K562 (cell line): ENCODE data around the gene CRB2. TPM values are rescaled to one million over a fixed set of nuclear protein-coding genes. Genes with fewer than 3 reads are reported as not detected.

Source experiments
- ATAC-seq: fragments of 200-7000 bp; cut with Tn5 transposase; 3 replicates; pipeline ENCODE4 v1.9.1; 2020; ENCODE audit warnings: moderate library complexity
- BruUV-seq: library from RNA; stranded (reverse); fragments of 400-500 nt; replicated peaks from 2 replicates; lab custom pipeline; 2021; lab: Mats Ljungman, UMichigan
- CTCF ChIA-PET: fragments of 300-600 bp; formaldehyde crosslinking; extraction: SDS; loops from one replicate; lab custom pipeline; 2021; ENCODE audit warnings: low intra/inter-chr PET ratio; lab: Yijun Ruan, JAX
- POLR2A ChIA-PET: fragments of 300-600, 350-650 bp; sonication (Branson Sonifier 250); formaldehyde crosslinking; extraction: SDS; loops from one replicate; lab custom pipeline; 2021; ENCODE audit warnings: antibody characterized with exemption, inconsistent platforms; lab: Yijun Ruan, JAX
- DNase-seq, 4 experiments: peaks; one replicate each; pipeline versions ENCODE4 v3.0.0 to v3.0.0-alpha.2; 2011 to 2018; ENCODE audit warnings: low spot score in 3 of 4, mixed read lengths in 3 of 4; ENCODE audit errors: extremely low read depth in 1 of 4
- FAIRE-seq: peaks from 2 replicates; lab custom pipeline; 2011; peaks lifted over from hg19 to GRCh38; lab: Jason Lieb, UNC
- H2AFZ ChIP-seq: 2 replicates; pipeline ENCODE4 v1.6.0; 2011; ENCODE audit warnings: low read depth, low read length, control low read depth, inconsistent platforms
- H3K27ac ChIP-seq: fragments of 200-600 bp; 3 replicates; pipeline ENCODE4 v1.8.0; 2011; ENCODE audit warnings: low read depth, mild to moderate bottlenecking, control low read depth, inconsistent platforms, low read length, moderate library complexity, mixed read lengths; ENCODE audit errors: extremely low read depth
- H3K27me3 ChIP-seq, 2 experiments: fragments of 300-600 bp in 1 of 2; 2 replicates in 1 of 2; 3 replicates in 1 of 2; pipeline versions ENCODE4 v1.6.0 to v1.8.0; 2011; ENCODE audit warnings: inconsistent platforms in 2 of 2, low read length in 2 of 2, mild to moderate bottlenecking in 1 of 2, mixed read lengths in 1 of 2, moderate library complexity in 1 of 2; ENCODE audit not compliant: control insufficient read depth in 2 of 2, insufficient read depth in 2 of 2
- H3K36me3 ChIP-seq: fragments of 300-600 bp; 3 replicates; pipeline ENCODE4 v1.8.0; 2011; ENCODE audit warnings: mild to moderate bottlenecking, low read length, inconsistent platforms; ENCODE audit not compliant: control insufficient read depth, insufficient read depth
- H3K4me1 ChIP-seq, 2 experiments: fragments of 200-600 bp in 1 of 2; replicated peaks in 1 of 2; 2 replicates in 1 of 2; 3 replicates in 1 of 2; pipeline versions ENCODE4 v1.5.1 to v1.8.0; 2011; ENCODE audit warnings: inconsistent platforms in 2 of 2, low read length in 2 of 2, mild to moderate bottlenecking in 1 of 2, mixed read lengths in 1 of 2, moderate library complexity in 1 of 2; ENCODE audit not compliant: control insufficient read depth in 2 of 2, insufficient read depth in 2 of 2
- H3K4me2 ChIP-seq: 2 replicates; pipeline ENCODE4 v1.6.1; 2011; ENCODE audit warnings: low read length, control low read depth, inconsistent platforms, mixed read lengths; ENCODE audit not compliant: insufficient read depth
- H3K4me3 ChIP-seq: fragments of 200-600 bp; sonication (generic), shearing (Covaris generic); 2 replicates; pipeline ENCODE4 v1.5.1; 2016; ENCODE audit warnings: control low read depth, inconsistent platforms
- H3K79me2 ChIP-seq: fragments of 200-600 bp; 3 replicates; pipeline ENCODE4 v1.8.0; 2011; ENCODE audit warnings: low read length, inconsistent platforms; ENCODE audit not compliant: control insufficient read depth, insufficient read depth
- H3K9ac ChIP-seq, 2 experiments: 2 replicates each; pipeline versions ENCODE4 v1.6.0 to v1.6.1; 2011; ENCODE audit warnings: low read depth in 2 of 2, low read length in 2 of 2, control low read depth in 1 of 2, inconsistent platforms in 1 of 2, mild to moderate bottlenecking in 1 of 2, mixed read lengths in 1 of 2; ENCODE audit not compliant: insufficient read depth in 1 of 2
- H3K9me1 ChIP-seq: one replicate; pipeline ENCODE4 v1.6.0; 2011; ENCODE audit warnings: inconsistent platforms, mild to moderate bottlenecking, low read length, moderate library complexity; ENCODE audit not compliant: control insufficient read depth, insufficient read depth
- H3K9me3 ChIP-seq: replicated peaks from 2 replicates; pipeline ENCODE4 v1.5.1; 2011; ENCODE audit warnings: low read depth, low read length, inconsistent platforms; ENCODE audit not compliant: control insufficient read depth, insufficient read depth
- H4K20me1 ChIP-seq: replicated peaks from 2 replicates; pipeline ENCODE4 v1.6.1; 2011; ENCODE audit warnings: low read length, inconsistent platforms, mixed read lengths; ENCODE audit not compliant: control insufficient read depth, insufficient read depth
- BCLAF1 ChIP-seq, 2 experiments: fragments of 450-650 bp in 1 of 2; IDR thresholded peaks; 2 replicates each; pipeline ENCODE4 v1.6.1; 2011 to 2017; ENCODE audit warnings: low read depth in 2 of 2, antibody characterized with exemption in 1 of 2, borderline replicate concordance in 1 of 2, low read length in 1 of 2, mild to moderate bottlenecking in 1 of 2, mixed read lengths in 1 of 2; ENCODE audit not compliant: control insufficient read depth in 1 of 2
- CHCHD3 ChIP-seq: fragments of 250-450 bp; sonication (Bioruptor Pico); IDR thresholded peaks from 2 replicates; pipeline ENCODE4 v2.1.2; 2022; ENCODE audit warnings: mild to moderate bottlenecking
- ERF ChIP-seq: fragments of 450-650 bp; formaldehyde crosslinking; IDR thresholded peaks from 2 replicates; pipeline ENCODE4 v1.4.0; 2020; ENCODE audit warnings: mild to moderate bottlenecking, mixed read lengths
- HDAC2 ChIP-seq: fragments of 450-650 bp; IDR thresholded peaks from 2 replicates; pipeline ENCODE4 v1.6.1; 2016; ENCODE audit warnings: mild to moderate bottlenecking
- IFI16 ChIP-seq: fragments of 250-450 bp; sonication (Bioruptor Pico); IDR thresholded peaks from 2 replicates; pipeline ENCODE4 v2.1.2; 2022; ENCODE audit warnings: mild to moderate bottlenecking, inconsistent platforms
- MTF1 ChIP-seq: fragments of 250-450 bp; sonication (Bioruptor Pico); IDR thresholded peaks from 2 replicates; pipeline ENCODE4 v1.9.0; 2021; ENCODE audit warnings: moderate library complexity, mild to moderate bottlenecking, inconsistent platforms, borderline replicate concordance
- POLR2A ChIP-seq: fragments of 450-650 bp; conservative IDR thresholded peaks from 2 replicates; pipeline ENCODE4 v1.6.1; 2016
- PRPF4 ChIP-seq: fragments of 200-400 bp; formaldehyde crosslinking; IDR thresholded peaks from one replicate; pipeline ENCODE4 v1.6.1; 2017; ENCODE audit warnings: low read length, low read depth, mild to moderate bottlenecking; ENCODE audit not compliant: insufficient read depth, poor library complexity, severe bottlenecking
- RBM39 ChIP-seq: fragments of 200-400 bp; formaldehyde crosslinking; optimal IDR thresholded peaks from 2 replicates; pipeline ENCODE3; 2018; ENCODE audit warnings: low read depth, low read length
- TCF15 ChIP-seq: fragments of 250-450 bp; sonication (Bioruptor Pico); IDR thresholded peaks from 2 replicates; pipeline ENCODE4 v1.8.0; 2022; ENCODE audit warnings: moderate library complexity, mild to moderate bottlenecking, inconsistent platforms
- XRCC4 ChIP-seq: IDR thresholded peaks from one replicate; pipeline ENCODE4 v1.6.1; 2011; ENCODE audit not compliant: insufficient read depth, insufficient read length; ENCODE audit errors: extremely low read depth
- ZBTB33 ChIP-seq: sonication (generic); formaldehyde crosslinking; IDR thresholded peaks from 2 replicates; pipeline ENCODE4 v1.8.1; 2023; ENCODE audit warnings: mild to moderate bottlenecking, missing genetic modification reagents
- ZFP1 ChIP-seq: fragments of 450-650 bp; formaldehyde crosslinking; IDR thresholded peaks from 2 replicates; pipeline ENCODE4 v1.4.0; 2020; ENCODE audit warnings: mild to moderate bottlenecking, mixed read lengths
- ZNF316 ChIP-seq: fragments of 450-650 bp; IDR thresholded peaks from 2 replicates; pipeline ENCODE4 v1.6.1; 2016
- ZNF436 ChIP-seq: fragments of 250-450, 450-650 bp; sonication (Bioruptor Pico); formaldehyde crosslinking; IDR thresholded peaks from 2 replicates; pipeline ENCODE4 v1.7.0; 2020; ENCODE audit warnings: mild to moderate bottlenecking
- WGBS: fragments of 100-300 bp; shearing (Covaris generic); methylation state at CpG from one replicate; pipeline ENCODE4 v1.1.6; 2016; ENCODE audit warnings: low coverage, mixed read lengths; ENCODE audit not compliant: insufficient coverage; ENCODE audit errors: missing lambda C conversion rate; 5-methylcytosine and 5-hydroxymethylcytosine counted together
- in situ Hi-C: fragments of 300-500 bp; cut with MboI; formaldehyde crosslinking; loops from 4 replicates; pipeline ENCODE4 v1.15.0; 2018; ENCODE audit warnings: inconsistent platforms, mixed read lengths
- intact Hi-C: fragments of 100-400 bp; cut with micrococcal nuclease; formaldehyde crosslinking; loops from 2 replicates; pipeline ENCODE4 v1.14.2; 2022
- polyA plus RNA-seq, 8 experiments: library from polyadenylated mRNA; depleted of rRNA in 4 of 8; stranded (reverse) in 5 of 8; unstranded in 3 of 8; fragments of >200 nt; fragmentation: Nextera tagmentation in 2 of 8; fragmentation: Illumina TruSeq in 1 of 8; extraction: Ambion mirVana in 2 of 8; extraction: Trizol in 1 of 8; gene quantifications; 2 replicates each; pipeline versions ENCODE4 v1.2.1 to v1.2.3, GENCODE V29; 2011 to 2014; ENCODE audit warnings: inconsistent platforms in 1 of 8, missing spikeins in 1 of 8
- total RNA-seq, 7 experiments: library from RNA; depleted of rRNA in 6 of 7; stranded (reverse); fragments of >200 nt in 6 of 7; fragmentation: Illumina TruSeq in 2 of 7; extraction: Trizol in 2 of 7; gene quantifications; 2 replicates each; pipeline versions ENCODE4 v1.2.1 to v1.2.3, GENCODE V29; 2011 to 2021; ENCODE audit warnings: low replicate concordance in 1 of 7

CRB2 gene
- total and polyA plus RNA-seq, 9 of the 15 experiments (the other 6 are each of a cell fraction or from before 2014, with no cell fraction given): 0.13 to 1.2 (median 0.25) TPM; not detected in 2

- Histone ChIP-seq H3K4me1 (peaks cover 0 to 6% of the 10 kb centered on the region in 2 experiments; a peak in 2 of 5 replicates), H3K4me3 (no peak overlapping the region), H3K9ac (no peak overlapping the region), H3K27me3 (no peaks in the 10 kb centered on the region), H4K20me1 (peaks cover 3% of the 10 kb centered on the region), H3K9me1 (no peaks in the 10 kb centered on the region), H3K79me2 (no peaks in the 10 kb centered on the region), H3K9me3 (no peaks in the 10 kb centered on the region), H2AFZ (no peak overlapping the region), H3K36me3 (no peaks in the 10 kb centered on the region), H3K4me2 (no peak overlapping the region), H3K27ac (no peak overlapping the region)
- no peak for DNase-seq
- TF ChIP-seq ZNF316 (no peak), PRPF4 (no peak), IFI16 (CRISPR knock-in tag) (no peak), RBM39 (no peak), ERF (no peak), HDAC2 (no peak), ZFP1 (CRISPR knock-in tag) (no peak), TCF15 (CRISPR knock-in tag) (no peak), ZBTB33 (CRISPR knock-in tag) (no peak), POLR2A (no peak), CHCHD3 (CRISPR knock-in tag) (no peak), XRCC4 (no peak), ZNF436 (no peak), MTF1 (CRISPR knock-in tag) (no peak), BCLAF1 (IDR thresholded peaks at IDR 0.05; ENCODE audit: borderline replicate concordance in 1 of 2, control insufficient read depth in 1 of 2, low read depth in 2 of 2, low read length in 1 of 2) (no peak)
- no peak for ATAC-seq
- CTCF ChIA-PET: no interaction called here
- no peak for FAIRE-seq
- POLR2A ChIA-PET: interaction anchor here (1.3 kb wide), 1 partner anchor 9 kb away, joined by 3 read pairs; no protein-coding TSS in a partner anchor
- WGBS: 49% methylated on average over 7 of the region's 7 CpGs
- intact Hi-C loops (no loop called here), in situ Hi-C loops (no loop called here)
- no TSS peak for BruUV-seq
These were observed 58.2 kb downstream of the CRB2 start for GRCh38 chr9:123414204-123414603.
